T follicular helper cell (primary cell): ENCODE measurements around the gene SLFN12L.

Experiments used
- DNase-seq: peaks from one replicate; pipeline ENCODE4 v3.0.0-alpha.2; 2020; ENCODE audit warnings: low read depth

SLFN12L gene

DNA sequence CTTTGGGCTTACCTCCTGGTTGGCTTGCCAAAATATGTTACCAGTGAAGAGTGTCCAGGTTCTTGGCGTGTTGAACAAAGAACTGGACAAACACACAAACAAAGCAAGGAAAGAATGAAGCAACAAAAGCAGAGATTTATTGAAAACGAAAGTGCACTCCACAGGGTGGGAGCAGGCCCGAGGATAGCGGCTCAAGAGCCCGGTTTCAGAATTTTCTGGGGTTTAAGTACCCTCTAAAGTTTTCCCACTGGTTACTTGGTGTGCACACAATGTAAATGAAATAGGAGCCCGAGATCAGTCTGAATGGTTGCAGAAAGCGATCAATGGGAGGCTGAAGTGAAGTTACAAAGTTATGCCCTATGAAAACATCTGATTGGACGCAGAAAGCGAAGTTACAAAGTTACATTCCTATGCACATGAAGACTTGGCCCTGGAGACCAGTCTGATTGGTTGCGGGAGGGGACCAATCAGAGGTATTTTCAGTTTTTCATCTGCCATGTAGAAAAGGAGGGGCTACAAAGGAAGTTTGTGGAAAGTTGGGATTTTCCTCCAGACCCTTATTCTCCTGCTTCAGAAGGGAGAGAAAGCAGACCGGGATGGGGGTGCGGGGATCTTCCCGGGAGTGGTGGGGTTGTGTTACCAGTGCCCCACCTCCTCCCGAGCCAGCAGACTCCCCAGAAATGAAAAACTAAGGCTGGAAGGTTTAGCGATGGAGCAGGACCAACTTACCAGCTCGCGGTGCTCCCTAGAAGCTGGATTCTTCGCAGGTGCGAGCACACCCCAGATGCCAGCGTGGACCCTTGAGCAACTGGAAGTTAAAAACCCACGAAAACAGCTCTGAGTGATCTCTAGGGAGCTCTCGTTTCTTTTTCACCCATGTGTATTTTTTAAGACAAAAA, 105.1 kb downstream of the SLFN12L start, which contains the start of gene SLFN12:
TSS of gene SLFN12 (minus strand) at position 325 of the 899 bp plus-strand sequence. CDS start 9,472 bp downstream, outside the sequence.
- peak; percentile 34 for DNase-seq

DNA sequence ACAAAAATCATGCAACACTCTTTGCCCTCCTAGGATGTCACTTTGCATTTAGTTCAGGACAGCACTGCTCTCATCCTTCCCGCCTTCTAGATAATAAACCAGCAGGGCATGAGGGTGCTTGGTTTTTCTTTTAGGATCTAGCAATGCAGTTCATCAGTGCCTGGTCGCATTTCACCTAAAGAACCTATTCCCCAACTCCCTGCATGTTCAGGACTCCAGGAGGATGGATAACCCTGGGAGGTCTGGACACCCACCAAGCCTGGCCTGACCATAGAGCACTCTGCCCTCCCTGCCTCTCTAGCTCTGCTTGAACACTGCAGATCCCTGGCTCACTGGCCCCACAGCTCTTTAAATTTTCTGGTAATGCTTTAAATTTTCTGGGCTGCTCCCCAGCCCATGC, 107.8 kb downstream of the SLFN12L start:
- no peak for DNase-seq

DNA sequence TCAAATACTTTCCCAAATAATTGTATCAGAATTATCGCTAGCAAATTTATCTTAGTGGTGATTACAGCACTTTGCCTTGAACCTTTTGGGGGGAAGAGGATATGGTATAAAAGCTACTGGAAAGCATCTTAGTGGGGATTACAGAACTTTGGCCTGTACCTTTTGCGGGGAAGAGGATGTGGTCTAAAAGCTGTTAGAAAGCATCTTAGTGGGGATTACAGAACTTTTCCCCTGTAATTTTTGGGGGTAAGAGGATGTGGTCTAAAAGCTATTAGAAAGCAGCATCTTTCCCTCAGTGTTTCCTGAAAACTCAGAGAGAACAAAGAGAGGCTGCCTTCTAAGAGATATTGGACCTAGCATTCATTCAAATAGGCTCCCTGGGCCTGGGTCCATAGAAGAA, 109.2 kb downstream of the SLFN12L start:
- DNase-seq = no peak

DNA sequence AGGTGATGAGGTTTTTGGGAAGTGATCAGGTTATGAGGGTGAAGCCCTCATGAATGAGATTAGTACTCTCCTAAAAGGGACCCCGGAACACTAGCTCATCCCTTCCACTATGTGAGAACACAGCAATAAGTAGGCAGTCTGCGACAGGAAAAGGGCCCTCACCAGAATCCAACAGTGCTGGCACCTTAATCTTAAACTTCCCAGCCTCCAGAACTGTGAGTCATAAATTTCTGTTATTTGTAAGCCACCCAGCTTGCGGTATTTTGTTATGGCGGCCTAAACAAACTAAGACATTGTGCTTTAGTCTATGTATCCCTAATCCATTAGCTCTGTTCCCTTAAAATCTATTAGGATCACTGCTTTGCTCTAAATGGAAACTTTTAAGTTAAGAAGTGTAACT, 113.7 kb downstream of the SLFN12L start:
- DNase-seq = no peak
